ENCODE measurements around the gene DNAJC11. TPM values are rescaled to one million over a fixed set of nuclear protein-coding genes. Genes with fewer than 3 reads are reported as not detected.
"Not testable (repeated sequence)": the region's sequence is repeated elsewhere in the genome, so short reads cannot be mapped to it uniquely, and the experiment has no call there.

The DNAJC11 gene
- 69.6 and 74.0 TPM in 2 replicates for total RNA-seq

GRCh38 chr1:6701437-6702153 is at the start of gene DNAJC11:
Gene DNAJC11, minus strand, starts transcription at chr1:6701816. Its CDS starts 16 bp downstream, at chr1:6701800.
- H3K27ac Mint-ChIP-seq: peak within 1 kb of the TSS; percentile 96
- peaks cover 4% of the 10 kb centered on the region for H3K9me3 Mint-ChIP-seq
- H3K4me3 Mint-ChIP-seq (ENCODE audit: low read depth): peak within 1 kb of the TSS; percentile 91
- no peaks in the 10 kb centered on the region for H3K27me3 Mint-ChIP-seq (ENCODE audit: low read depth)
- no peaks in the 10 kb centered on the region for H3K36me3 Mint-ChIP-seq (ENCODE audit: low read depth)
- DNase-seq (ENCODE audit: low spot score): peak; percentile 88
- peaks cover 21% of the 10 kb centered on the region for H3K4me1 Mint-ChIP-seq (ENCODE audit: low read depth)
- intact Hi-C loops (cut with micrococcal nuclease): no loop called here

GRCh38 chr1:6750490-6750889 is 48.9 kb upstream of the DNAJC11 start:
- Mint-ChIP-seq H3K27ac (no peak overlapping the region), H3K27me3 (ENCODE audit: low read depth) (peaks cover 37% of the 10 kb centered on the region), H3K4me1 (ENCODE audit: low read depth) (no peaks in the 10 kb centered on the region), H3K4me3 (ENCODE audit: low read depth) (no peak overlapping the region), H3K9me3 (no peaks in the 10 kb centered on the region), H3K36me3 (ENCODE audit: low read depth) (no peaks in the 10 kb centered on the region)
- intact Hi-C loops (cut with micrococcal nuclease): no loop called here
- DNase-seq (ENCODE audit: low spot score): no peak

- Mint-ChIP-seq H3K27ac (no peak overlapping the region), H3K9me3 (no peaks in the 10 kb centered on the region), H3K4me1 (ENCODE audit: low read depth) (peaks cover 7% of the 10 kb centered on the region), H3K36me3 (ENCODE audit: low read depth) (no peaks in the 10 kb centered on the region), H3K27me3 (ENCODE audit: low read depth) (peaks cover 25% of the 10 kb centered on the region), H3K4me3 (ENCODE audit: low read depth) (no peak overlapping the region)
- DNase-seq (ENCODE audit: low spot score): no peak
- intact Hi-C loops (cut with micrococcal nuclease): no loop called here
Measured at GRCh38 chr1:6747674-6748073, 46.1 kb upstream of the DNAJC11 start.

- DNase-seq (ENCODE audit: low spot score): no peak
- H3K4me3 Mint-ChIP-seq (ENCODE audit: low read depth): no peak overlapping the region
- no peaks in the 10 kb centered on the region for H3K36me3 Mint-ChIP-seq (ENCODE audit: low read depth)
- H3K4me1 Mint-ChIP-seq (ENCODE audit: low read depth): peaks cover 7% of the 10 kb centered on the region
- no peak overlapping the region for H3K27ac Mint-ChIP-seq
- peaks cover 18% of the 10 kb centered on the region for H3K27me3 Mint-ChIP-seq (ENCODE audit: low read depth)
- no peaks in the 10 kb centered on the region for H3K9me3 Mint-ChIP-seq
- intact Hi-C loops (cut with micrococcal nuclease): loop anchor here (1.0 to 2.0 kb wide), 2 partner anchors 34 to 40 kb away; partner anchors contain the start of gene CAMTA1
Measured at GRCh38 chr1:6745073-6745472, 43.5 kb upstream of the DNAJC11 start.

GRCh38 chr1:6743189-6744101 is 41.8 kb upstream of the DNAJC11 start:
- Mint-ChIP-seq H3K27me3 (ENCODE audit: low read depth) (peaks cover 9% of the 10 kb centered on the region), H3K9me3 (no peaks in the 10 kb centered on the region), H3K4me1 (ENCODE audit: low read depth) (peaks cover 7% of the 10 kb centered on the region), H3K4me3 (ENCODE audit: low read depth) (no peak overlapping the region), H3K27ac (no peak overlapping the region), H3K36me3 (ENCODE audit: low read depth) (no peaks in the 10 kb centered on the region)
- intact Hi-C loops (cut with micrococcal nuclease): loop anchor here (2.0 kb wide), 1 partner anchor 41 kb away; the partner anchor contains the start of gene CAMTA1
- DNase-seq (ENCODE audit: low spot score): peak; percentile 14

- H3K4me3 Mint-ChIP-seq (ENCODE audit: low read depth); H3K27ac Mint-ChIP-seq; DNase-seq (ENCODE audit: low spot score); H3K27me3 Mint-ChIP-seq (ENCODE audit: low read depth); H3K4me1 Mint-ChIP-seq (ENCODE audit: low read depth); H3K36me3 Mint-ChIP-seq (ENCODE audit: low read depth); H3K9me3 Mint-ChIP-seq; intact Hi-C loops (cut with micrococcal nuclease): not testable (repeated sequence)
Measured at GRCh38 chr1:6742676-6743188, 41.1 kb upstream of the DNAJC11 start.

- intact Hi-C loops (cut with micrococcal nuclease): no loop called here
- no peaks in the 10 kb centered on the region for H3K9me3 Mint-ChIP-seq
- peaks cover 10% of the 10 kb centered on the region for H3K27me3 Mint-ChIP-seq (ENCODE audit: low read depth)
- H3K4me1 Mint-ChIP-seq (ENCODE audit: low read depth): peaks cover 7% of the 10 kb centered on the region
- no peak overlapping the region for H3K4me3 Mint-ChIP-seq (ENCODE audit: low read depth)
- no peak overlapping the region for H3K27ac Mint-ChIP-seq
- no peaks in the 10 kb centered on the region for H3K36me3 Mint-ChIP-seq (ENCODE audit: low read depth)
- no peak for DNase-seq (ENCODE audit: low spot score)
Measured at GRCh38 chr1:6738987-6739676, 37.5 kb upstream of the DNAJC11 start.

GRCh38 chr1:6732942-6733341 is 31.3 kb upstream of the DNAJC11 start:
- H3K9me3 Mint-ChIP-seq: no peaks in the 10 kb centered on the region
- H3K4me3 Mint-ChIP-seq (ENCODE audit: low read depth): no peak overlapping the region
- no peaks in the 10 kb centered on the region for H3K36me3 Mint-ChIP-seq (ENCODE audit: low read depth)
- H3K27me3 Mint-ChIP-seq (ENCODE audit: low read depth): peaks cover 17% of the 10 kb centered on the region
- intact Hi-C loops (cut with micrococcal nuclease): no loop called here
- no peak for DNase-seq (ENCODE audit: low spot score)
- no peak overlapping the region for H3K27ac Mint-ChIP-seq
- H3K4me1 Mint-ChIP-seq (ENCODE audit: low read depth): peaks cover 3% of the 10 kb centered on the region

GRCh38 chr1:6731905-6732304 is 30.3 kb upstream of the DNAJC11 start:
- DNase-seq (ENCODE audit: low spot score): no peak
- intact Hi-C loops (cut with micrococcal nuclease): no loop called here
- Mint-ChIP-seq H3K27ac (no peak overlapping the region), H3K4me1 (ENCODE audit: low read depth) (peaks cover 3% of the 10 kb centered on the region), H3K36me3 (ENCODE audit: low read depth) (no peaks in the 10 kb centered on the region), H3K4me3 (ENCODE audit: low read depth) (no peak overlapping the region), H3K9me3 (no peaks in the 10 kb centered on the region), H3K27me3 (ENCODE audit: low read depth) (peaks cover 20% of the 10 kb centered on the region)

- Mint-ChIP-seq H3K36me3 (ENCODE audit: low read depth) (no peaks in the 10 kb centered on the region), H3K4me3 (ENCODE audit: low read depth) (no peak overlapping the region), H3K27ac (no peak overlapping the region), H3K27me3 (ENCODE audit: low read depth) (peaks cover 19% of the 10 kb centered on the region), H3K9me3 (no peaks in the 10 kb centered on the region), H3K4me1 (ENCODE audit: low read depth) (peaks cover 3% of the 10 kb centered on the region)
- DNase-seq (ENCODE audit: low spot score): no peak
- intact Hi-C loops (cut with micrococcal nuclease): no loop called here
Measured at GRCh38 chr1:6730880-6731279, 29.3 kb upstream of the DNAJC11 start.

GRCh38 chr1:6730473-6730872 is 28.9 kb upstream of the DNAJC11 start:
- H3K4me3 Mint-ChIP-seq (ENCODE audit: low read depth): no peak overlapping the region
- peaks cover 3% of the 10 kb centered on the region for H3K4me1 Mint-ChIP-seq (ENCODE audit: low read depth)
- no peak for DNase-seq (ENCODE audit: low spot score)
- intact Hi-C loops (cut with micrococcal nuclease): no loop called here
- H3K9me3 Mint-ChIP-seq: no peaks in the 10 kb centered on the region
- H3K27ac Mint-ChIP-seq: no peak overlapping the region
- H3K27me3 Mint-ChIP-seq (ENCODE audit: low read depth): peaks cover 18% of the 10 kb centered on the region
- no peaks in the 10 kb centered on the region for H3K36me3 Mint-ChIP-seq (ENCODE audit: low read depth)

GRCh38 chr1:6727535-6727934 is 25.9 kb upstream of the DNAJC11 start:
- no peak overlapping the region for H3K4me3 Mint-ChIP-seq (ENCODE audit: low read depth)
- intact Hi-C loops (cut with micrococcal nuclease): loop anchor here (2.0 to 5.0 kb wide), 2 partner anchors 163 to 345 kb away; no protein-coding TSS in a partner anchor
- peak; percentile 36 for DNase-seq (ENCODE audit: low spot score)
- peaks cover 10% of the 10 kb centered on the region for H3K27me3 Mint-ChIP-seq (ENCODE audit: low read depth)
- H3K27ac Mint-ChIP-seq: no peak overlapping the region
- H3K4me1 Mint-ChIP-seq (ENCODE audit: low read depth): no peaks in the 10 kb centered on the region
- no peaks in the 10 kb centered on the region for H3K36me3 Mint-ChIP-seq (ENCODE audit: low read depth)
- H3K9me3 Mint-ChIP-seq: no peaks in the 10 kb centered on the region
